NCI-H345 treated with DMSO at 0.1 percent for 48 hours (cell line): ENCODE data around the gene MEG3.
"Not testable (repeated sequence)": the region's sequence is repeated elsewhere in the genome, so short reads cannot be mapped to it uniquely, and the experiment has no call there.

Experiments used
- DNase-seq: peaks from one replicate; lab custom pipeline; 2025; ENCODE audit not compliant: unreplicated experiment; lab: John Stamatoyannopoulos, UW

The MEG3 gene

GRCh38 chr14:100815478-100816285 is 10.2 kb upstream of the MEG3 start:
- no peak for DNase-seq

- no peak for DNase-seq
Observed at GRCh38 chr14:100816286-100816949, 9.5 kb upstream of the MEG3 start.

GRCh38 chr14:100816950-100817901 is 8.7 kb upstream of the MEG3 start:
- no peak for DNase-seq

GRCh38 chr14:100818221-100818699 is 7.7 kb upstream of the MEG3 start:
- DNase-seq, result no peak

GRCh38 chr14:100818923-100819322 is 7.0 kb upstream of the MEG3 start:
- not testable (repeated sequence) for DNase-seq

- DNase-seq, result no peak
Observed at GRCh38 chr14:100819453-100819828, 6.5 kb upstream of the MEG3 start.

GRCh38 chr14:100819829-100820475 is 6.0 kb upstream of the MEG3 start:
- DNase-seq, result no peak

- DNase-seq, result no peak
Observed at GRCh38 chr14:100820957-100821356, 5.0 kb upstream of the MEG3 start.

- DNase-seq, result no peak
Observed at GRCh38 chr14:100822013-100822412, 3.9 kb upstream of the MEG3 start.

GRCh38 chr14:100822532-100823296 is 3.2 kb upstream of the MEG3 start:
- DNase-seq, result no peak

- no peak for DNase-seq
Observed at GRCh38 chr14:100823413-100824080, 2.4 kb upstream of the MEG3 start.

- DNase-seq, result no peak
Observed at GRCh38 chr14:100824091-100824551, 1.8 kb upstream of the MEG3 start.

- no peak for DNase-seq
Observed at GRCh38 chr14:100824901-100825712, 811 bp upstream of the MEG3 start.

- no peak for DNase-seq
Observed at GRCh38 chr14:100826391-100827100, 628 bp downstream of the MEG3 start.

GRCh38 chr14:100827101-100828021 is 1.4 kb downstream of the MEG3 start:
- no peak for DNase-seq

GRCh38 chr14:100828031-100828769 is 2.3 kb downstream of the MEG3 start:
- DNase-seq, result no peak
